HT-29 (cell line): Measurements from ENCODE around the gene RUVBL1. TPM values are rescaled to one million over a fixed set of nuclear protein-coding genes. Genes with fewer than 3 reads are reported as not detected.
A peak's percentile ranks its signal among the peaks of the same experiment; 100 is the strongest.

Source experiments
- DNase-seq: peaks from one replicate; pipeline ENCODE4 v3.0.0-alpha.2; 2015; ENCODE audit warnings: low spot score
- total RNA-seq: library from RNA; depleted of rRNA; stranded (reverse); fragments of >200 nt; shearing (Covaris generic); gene quantifications from 2 replicates; pipeline ENCODE4 v1.2.3, GENCODE V29; 2014

Gene RUVBL1
- total RNA-seq, 1 experiment from 2014 or later = 135 TPM

GRCh38 chr3:128083396-128083795 lies 40.2 kb downstream of the RUVBL1 start:
- no peak for DNase-seq

DNA sequence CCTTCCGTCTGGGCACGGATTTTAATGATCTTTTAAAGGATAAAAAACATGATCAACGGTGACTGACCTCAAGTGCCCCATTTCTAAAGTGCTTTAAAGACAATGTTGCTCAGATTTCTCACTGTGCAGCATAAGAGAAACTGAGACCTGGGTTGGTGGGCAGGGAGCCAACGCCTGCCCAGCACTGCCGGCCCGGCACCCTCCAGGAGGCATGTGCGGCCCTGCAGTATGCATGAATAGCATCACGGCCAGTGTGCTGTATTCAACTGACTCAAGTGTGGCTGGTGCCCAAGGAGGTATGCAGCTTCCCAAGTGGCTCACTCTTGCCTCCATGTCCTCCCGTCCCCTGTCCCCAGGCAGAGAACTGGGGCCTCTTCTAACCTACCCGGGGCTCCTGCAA lies 41.1 kb downstream of the RUVBL1 start:
- DNase-seq = no peak

GRCh38 chr3:128081846-128082245 lies 41.8 kb downstream of the RUVBL1 start:
- DNase-seq = peak; percentile 86

DNA sequence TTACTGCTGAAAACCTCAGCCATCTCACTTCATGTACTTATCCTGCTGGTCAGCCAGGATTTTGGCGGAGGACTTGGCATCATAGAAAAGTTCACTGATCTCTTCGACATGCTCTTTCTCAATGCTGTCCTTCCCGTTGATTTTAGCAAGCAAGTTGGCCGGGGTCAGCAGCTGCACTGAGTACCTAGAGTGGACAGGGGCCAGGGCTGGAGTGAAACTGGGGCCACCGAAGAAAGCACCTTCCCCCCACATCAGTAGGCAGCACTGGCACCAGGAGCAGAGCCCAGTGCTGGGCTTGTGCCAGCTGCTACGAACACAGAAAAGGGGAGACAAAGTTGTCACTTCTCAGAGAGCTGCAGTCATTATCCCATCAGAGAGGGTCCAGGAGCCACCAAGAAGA lies 42.4 kb downstream of the RUVBL1 start:
- DNase-seq = no peak

- peak; percentile 41 for DNase-seq
These were observed 43.1 kb downstream of the RUVBL1 start for GRCh38 chr3:128080323-128081080.

GRCh38 chr3:128079823-128080222 lies 43.8 kb downstream of the RUVBL1 start:
- no peak for DNase-seq

DNA sequence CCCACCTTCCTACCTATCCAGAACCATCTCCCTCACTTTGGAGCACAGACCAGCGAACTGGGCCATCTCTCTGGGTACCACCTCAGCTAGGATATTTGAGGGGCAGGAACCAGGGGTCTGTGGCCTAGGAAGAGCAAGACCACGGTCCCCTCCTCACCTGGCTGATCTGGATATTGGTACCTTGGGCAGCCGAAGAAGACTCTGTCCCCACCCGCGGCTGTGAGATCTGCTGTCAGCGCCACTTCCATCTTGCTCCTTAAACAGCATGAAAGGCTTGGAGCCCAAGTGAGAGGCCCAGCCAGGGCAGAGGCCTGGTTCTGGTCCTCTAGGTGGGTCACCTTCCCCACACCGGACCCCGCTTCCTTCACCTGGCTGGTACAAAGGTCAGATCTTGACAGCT lies 44.7 kb downstream of the RUVBL1 start:
- no peak for DNase-seq

GRCh38 chr3:128078322-128078721 lies 45.3 kb downstream of the RUVBL1 start:
- no peak for DNase-seq

GRCh38 chr3:128077665-128078064 lies 45.9 kb downstream of the RUVBL1 start:
- DNase-seq = no peak

DNA sequence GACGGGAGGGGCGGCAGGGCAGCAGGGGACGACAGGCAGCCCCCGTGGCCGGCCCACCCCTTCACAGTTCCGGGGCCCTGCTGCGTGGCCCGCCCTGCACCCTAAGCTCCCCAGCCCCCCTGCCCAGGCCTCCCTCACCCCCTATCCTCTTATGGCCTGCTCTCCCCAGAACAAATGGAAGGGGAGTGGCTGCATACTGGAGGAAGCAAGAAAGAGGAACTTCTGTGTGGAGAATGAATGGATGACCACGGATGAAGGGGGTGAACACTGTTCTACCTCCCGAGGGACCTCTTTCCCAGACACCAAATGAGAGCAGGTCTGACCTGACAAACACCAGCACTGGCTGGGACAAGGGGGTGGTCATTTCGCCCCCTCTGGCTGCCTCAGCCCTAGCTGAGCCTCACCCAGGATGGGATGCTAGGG lies 46.4 kb downstream of the RUVBL1 start:
- no peak for DNase-seq

DNA sequence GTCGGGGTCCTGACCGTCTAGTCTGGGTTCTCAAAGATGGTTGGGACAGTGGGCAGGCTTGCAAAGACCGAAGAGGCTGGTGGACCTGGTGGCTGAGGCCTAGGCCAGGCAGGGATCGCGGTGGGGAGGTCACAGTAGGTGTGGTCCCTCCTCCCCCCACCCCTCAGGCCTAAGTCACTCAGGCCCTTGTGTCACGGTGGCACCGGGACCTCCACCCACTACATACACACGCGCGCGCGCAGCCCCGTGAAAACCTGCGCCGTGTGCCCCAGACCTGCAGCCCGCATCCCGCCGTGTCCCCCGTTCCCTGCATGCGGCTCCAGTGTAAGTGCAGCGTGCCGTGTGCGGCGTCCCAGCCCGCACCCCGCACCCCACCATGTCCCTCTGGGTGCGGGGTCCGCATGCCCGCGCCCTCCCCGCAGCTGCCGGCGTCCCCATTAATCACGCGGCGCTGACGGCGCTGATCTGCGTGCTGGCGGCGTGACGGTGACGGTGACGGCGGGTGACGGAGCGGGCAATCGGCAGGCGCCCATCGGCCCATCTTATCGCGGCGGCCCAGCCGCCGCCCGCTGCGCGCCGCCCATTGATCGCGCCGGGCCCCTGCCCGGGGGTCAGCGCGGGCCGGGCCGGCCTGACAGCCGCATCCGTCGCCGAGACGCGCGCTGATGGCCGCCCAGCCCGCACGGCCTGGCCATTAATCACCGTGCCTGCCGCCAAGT lies 47.0 kb downstream of the RUVBL1 start:
- no peak for DNase-seq

- DNase-seq = peak; percentile 94
These were observed 47.8 kb downstream of the RUVBL1 start for GRCh38 chr3:128075522-128076482.

GRCh38 chr3:128074851-128075521 lies 48.6 kb downstream of the RUVBL1 start:
- no peak for DNase-seq

GRCh38 chr3:128073807-128074206 lies 49.8 kb downstream of the RUVBL1 start:
- no peak for DNase-seq

DNA sequence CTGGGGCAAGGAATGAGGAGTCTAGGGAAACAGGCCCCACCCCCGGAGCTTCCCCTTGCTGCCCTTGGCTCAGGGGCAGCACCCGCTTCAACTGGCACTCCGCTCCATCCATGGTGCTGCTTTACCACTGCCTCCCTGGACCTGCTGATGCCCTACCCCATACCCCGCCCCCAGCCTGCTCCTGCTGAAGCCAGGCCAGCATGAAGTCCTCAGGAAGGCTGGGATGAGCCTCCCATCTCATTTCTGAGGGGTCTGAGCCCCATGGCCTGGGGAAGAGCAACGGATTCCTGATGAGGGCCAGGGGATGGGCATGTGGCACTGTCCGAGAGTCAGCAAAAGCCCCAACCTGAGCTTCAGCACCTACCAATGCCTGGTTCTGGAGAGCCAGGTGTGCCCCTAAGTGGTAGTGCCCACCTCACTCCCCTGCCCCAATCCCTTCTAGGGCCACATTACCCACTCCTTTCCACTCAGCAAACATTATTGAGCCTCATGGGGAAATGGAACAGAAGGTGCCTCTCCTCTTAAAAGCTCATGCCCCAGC lies 50.4 kb downstream of the RUVBL1 start:
- no peak for DNase-seq

DNA sequence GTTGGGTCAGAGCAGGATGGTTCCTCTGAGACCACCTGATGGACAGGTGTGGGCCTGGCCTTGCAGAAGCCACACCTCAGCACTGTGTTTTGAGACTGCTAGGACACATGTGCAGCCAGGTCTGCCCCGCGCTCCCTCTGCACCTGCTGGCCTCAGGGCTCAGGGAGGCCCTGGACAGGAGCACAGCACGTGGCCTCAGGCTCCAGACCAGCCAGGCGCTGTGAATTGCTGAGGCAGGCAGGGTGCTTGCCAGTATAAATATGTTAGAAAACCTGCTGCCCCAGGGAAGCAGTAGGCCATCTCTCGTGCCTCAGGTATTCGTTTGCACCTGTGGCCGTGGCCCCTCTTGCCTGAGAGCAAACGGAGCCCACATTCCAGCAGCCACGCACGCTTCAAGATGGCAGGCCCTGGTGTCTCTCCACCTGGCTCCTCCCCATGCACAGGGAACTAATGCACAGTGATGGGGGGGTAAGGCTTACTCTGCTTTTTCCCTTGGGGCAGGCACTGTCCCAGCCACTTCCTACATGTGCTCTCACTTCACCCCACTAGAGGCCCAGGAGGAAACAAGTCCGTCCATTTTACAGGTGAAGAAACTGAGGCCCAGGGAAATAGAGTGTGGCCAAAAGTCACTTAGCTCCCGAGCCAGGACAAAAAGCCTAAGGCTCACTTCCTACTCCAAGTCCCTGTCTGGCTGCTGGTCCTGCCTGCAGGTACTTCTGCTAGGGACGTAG lies 51.0 kb downstream of the RUVBL1 start:
- DNase-seq = no peak

- no peak for DNase-seq
These were observed 51.7 kb downstream of the RUVBL1 start for GRCh38 chr3:128071771-128072453.

DNA sequence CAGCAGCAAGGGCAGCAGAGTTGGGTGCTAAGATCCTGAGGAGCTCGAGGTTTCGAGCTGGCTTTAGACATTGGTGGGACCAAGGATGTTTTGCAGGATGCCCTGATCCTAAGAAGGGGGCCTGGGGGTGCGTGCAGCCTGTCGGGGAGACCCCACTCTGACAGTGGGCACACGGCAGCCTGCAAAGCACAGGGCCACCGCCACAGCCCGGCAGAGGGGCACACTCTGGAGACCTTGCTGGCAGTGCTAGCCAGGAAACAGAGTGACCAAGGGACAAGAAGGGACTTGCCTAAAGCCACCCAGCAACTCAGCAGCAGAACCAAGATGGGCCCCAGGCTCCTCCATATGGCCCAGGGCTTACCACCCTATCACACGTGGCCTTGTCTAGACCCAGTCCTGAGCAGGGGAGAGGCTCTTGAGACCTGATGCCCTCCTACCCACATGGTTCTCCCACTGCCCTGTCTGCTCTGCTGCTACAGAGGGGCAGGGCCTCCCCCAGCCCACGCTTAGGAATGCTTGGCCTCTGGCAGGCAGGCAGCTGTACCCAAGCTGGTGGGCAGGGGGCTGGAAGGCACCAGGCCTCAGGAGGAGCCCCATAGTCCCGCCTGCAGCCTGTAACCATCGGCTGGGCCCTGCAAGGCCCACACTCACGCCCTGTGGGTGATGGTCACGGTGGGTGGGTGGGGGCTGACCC lies 52.6 kb downstream of the RUVBL1 start:
- DNase-seq = no peak

- no peak for DNase-seq
These were observed 54.3 kb downstream of the RUVBL1 start for GRCh38 chr3:128069271-128069670.
